VCaP (cell line): ENCODE measurements around the gene NAP1L1.

ENCODE experiments used
- H3K27ac ChIP-seq: fragments of 450-650 bp; 2 replicates; pipeline ENCODE4 v1.5.1; 2017
- TF ChIP-seq, protein P1 (sequence below): fragments of 450-650 bp; conservative IDR thresholded peaks from 2 replicates; pipeline ENCODE4 v1.5.1; 2017; ENCODE audit warnings: mild to moderate bottlenecking, moderate library complexity

NAP1L1 gene

DNA sequence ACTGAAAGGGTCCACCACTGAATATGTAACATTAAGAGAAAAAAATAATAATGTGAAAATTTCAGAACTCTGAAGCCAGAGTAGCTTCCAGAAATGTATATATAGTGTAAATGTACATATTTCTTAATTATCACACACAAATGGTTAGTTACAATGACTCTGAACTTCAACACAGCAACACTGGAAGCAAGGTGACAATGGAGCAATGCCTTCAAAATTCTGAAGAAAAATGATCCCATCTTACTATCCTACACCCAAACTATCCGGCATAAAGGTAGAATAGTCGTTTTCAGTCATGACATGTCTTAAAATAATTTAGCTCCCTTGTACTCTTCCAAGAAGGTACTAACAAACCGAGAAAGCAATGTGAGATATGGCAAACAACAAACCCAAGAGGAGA is 11.9 kb downstream of the NAP1L1 start:
- TF ChIP-seq, protein P1, sequence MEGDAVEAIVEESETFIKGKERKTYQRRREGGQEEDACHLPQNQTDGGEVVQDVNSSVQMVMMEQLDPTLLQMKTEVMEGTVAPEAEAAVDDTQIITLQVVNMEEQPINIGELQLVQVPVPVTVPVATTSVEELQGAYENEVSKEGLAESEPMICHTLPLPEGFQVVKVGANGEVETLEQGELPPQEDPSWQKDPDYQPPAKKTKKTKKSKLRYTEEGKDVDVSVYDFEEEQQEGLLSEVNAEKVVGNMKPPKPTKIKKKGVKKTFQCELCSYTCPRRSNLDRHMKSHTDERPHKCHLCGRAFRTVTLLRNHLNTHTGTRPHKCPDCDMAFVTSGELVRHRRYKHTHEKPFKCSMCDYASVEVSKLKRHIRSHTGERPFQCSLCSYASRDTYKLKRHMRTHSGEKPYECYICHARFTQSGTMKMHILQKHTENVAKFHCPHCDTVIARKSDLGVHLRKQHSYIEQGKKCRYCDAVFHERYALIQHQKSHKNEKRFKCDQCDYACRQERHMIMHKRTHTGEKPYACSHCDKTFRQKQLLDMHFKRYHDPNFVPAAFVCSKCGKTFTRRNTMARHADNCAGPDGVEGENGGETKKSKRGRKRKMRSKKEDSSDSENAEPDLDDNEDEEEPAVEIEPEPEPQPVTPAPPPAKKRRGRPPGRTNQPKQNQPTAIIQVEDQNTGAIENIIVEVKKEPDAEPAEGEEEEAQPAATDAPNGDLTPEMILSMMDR = no peak
- no peak overlapping the region for H3K27ac ChIP-seq

DNA sequence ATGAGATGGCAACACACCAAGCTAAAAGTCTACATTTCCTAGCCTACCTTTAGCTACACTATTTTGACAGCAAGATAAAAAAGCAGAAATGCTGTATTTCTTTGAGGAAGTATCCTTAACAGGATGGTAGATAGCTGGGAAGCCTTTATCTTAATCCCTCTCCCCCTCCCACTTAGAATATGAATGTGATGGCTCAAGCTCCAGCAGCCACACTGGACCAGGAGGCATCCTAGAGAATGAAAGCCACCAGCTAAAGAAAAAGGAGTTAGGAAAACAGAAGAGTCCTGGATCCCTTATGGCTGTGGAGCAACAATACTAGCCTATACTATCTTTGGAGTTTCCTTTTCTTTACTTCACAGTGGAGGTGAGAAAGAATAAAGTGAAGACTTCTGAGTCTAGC is 15.1 kb downstream of the NAP1L1 start:
- TF ChIP-seq, protein P1 = no peak

DNA sequence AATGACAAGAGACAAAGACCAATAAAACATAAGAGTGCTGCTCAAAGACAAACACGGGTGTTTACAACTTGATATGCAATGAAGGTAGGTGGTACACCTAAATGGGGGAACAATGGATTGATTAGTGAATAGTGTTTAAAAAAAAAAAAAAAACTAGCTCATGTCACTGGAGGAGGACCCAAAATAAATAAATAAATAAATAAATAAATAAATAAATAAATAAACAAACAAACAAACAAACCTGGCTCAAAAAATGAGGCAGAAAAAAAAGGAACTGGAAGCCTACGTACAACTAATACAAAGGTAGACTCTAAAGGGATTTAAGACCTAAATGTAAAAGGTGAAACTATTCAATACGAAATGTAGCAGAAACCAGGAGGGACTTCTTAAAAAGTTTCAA is 18.6 kb downstream of the NAP1L1 start:
- no peak overlapping the region for H3K27ac ChIP-seq
- TF ChIP-seq, protein P1 = no peak

More for the DNA sequence above, 15.1 kb downstream of the NAP1L1 start:
- no peak overlapping the region for H3K27ac ChIP-seq

DNA sequence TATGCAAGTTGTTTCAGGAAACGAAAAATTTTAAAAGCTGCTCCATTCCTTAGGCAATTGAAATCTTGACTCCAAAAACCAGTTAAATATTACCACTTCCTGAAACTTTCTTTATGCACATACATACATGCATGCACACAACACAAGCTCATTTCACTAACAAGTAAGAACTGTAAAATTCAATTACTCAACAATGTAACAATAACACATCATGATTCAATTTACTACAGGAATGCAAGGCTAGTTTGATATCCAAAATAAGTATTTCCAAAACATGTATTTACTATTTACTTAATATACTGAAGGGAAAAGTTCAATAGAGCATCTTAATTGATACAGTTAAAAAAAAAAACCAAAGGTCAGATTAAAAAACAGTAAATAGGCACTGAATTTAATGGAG is 19.6 kb downstream of the NAP1L1 start:
- no peak overlapping the region for H3K27ac ChIP-seq
- TF ChIP-seq, protein P1 = no peak

- no peak overlapping the region for H3K27ac ChIP-seq
- TF ChIP-seq, protein P1 = no peak
Measured at GRCh38 chr12:76060111-76060510, 24.4 kb downstream of the NAP1L1 start.

DNA sequence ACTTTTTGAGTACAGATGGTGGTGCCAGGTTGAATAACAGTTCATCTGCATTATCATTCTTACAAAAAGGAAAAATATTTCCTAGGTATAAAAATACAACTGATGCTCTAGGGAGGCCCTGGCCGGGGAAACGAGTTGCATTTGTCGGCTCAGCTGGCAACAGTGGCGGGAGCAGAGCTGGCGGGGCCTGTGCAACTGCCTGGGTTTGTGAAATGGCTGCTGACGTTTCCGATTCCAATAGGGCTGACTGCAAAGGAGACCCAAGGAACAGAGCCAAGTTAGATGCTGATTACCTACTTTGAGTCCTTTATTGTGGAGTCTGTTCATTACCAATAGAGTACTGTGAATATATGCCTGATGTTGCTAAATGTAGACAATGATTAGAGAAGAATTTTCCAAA is 27.2 kb downstream of the NAP1L1 start:
- no peak overlapping the region for H3K27ac ChIP-seq
- TF ChIP-seq, protein P1 = no peak

DNA sequence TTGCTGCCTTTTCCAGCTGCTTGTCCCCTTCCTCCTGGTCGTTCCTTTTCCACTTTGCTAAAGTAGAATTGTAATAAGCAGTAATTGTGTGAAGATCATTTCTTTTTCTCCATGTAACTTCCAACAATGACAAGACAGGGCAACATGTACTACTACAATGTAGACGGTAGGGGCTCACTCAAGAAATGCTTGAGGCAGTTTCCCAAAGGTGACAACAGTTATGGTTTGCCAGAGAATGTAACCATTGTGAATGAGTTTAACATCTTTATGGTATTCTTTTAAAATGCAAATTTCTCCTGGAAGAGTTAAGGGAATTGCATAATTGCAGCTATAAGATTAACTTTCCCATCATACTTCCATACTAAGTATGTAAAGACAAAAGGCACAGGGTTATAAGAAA is 29.1 kb downstream of the NAP1L1 start:
- TF ChIP-seq, protein P1 = no peak

More for the DNA sequence above, 29.1 kb downstream of the NAP1L1 start:
- H3K27ac ChIP-seq = no peak overlapping the region
